T-helper 1 cell treated with Interleukin-12 subunit alpha and Interleukin-12 subunit beta and Interleukin-4 antibody, amounts not matched to agents 30 μg/mL and 1 μg/mL, for 36 hours (primary cell): Measurements from ENCODE around the gene LST1.
"Not testable (repeated sequence)": the region's sequence is repeated elsewhere in the genome, so short reads cannot be mapped to it uniquely, and the experiment has no call there.

ENCODE experiments used
- H3K27ac Mint-ChIP-seq: one replicate; pipeline ENCODE4 v1.8.0; 2021; ENCODE audit warnings: mild to moderate bottlenecking, mixed read lengths
- H3K27me3 Mint-ChIP-seq: one replicate; pipeline ENCODE4 v1.8.0; 2021; ENCODE audit warnings: low read depth, mixed read lengths
- H3K36me3 Mint-ChIP-seq: one replicate; pipeline ENCODE4 v1.8.0; 2021; ENCODE audit warnings: low read depth, mixed read lengths
- H3K4me1 Mint-ChIP-seq: one replicate; pipeline ENCODE4 v1.8.0; 2021; ENCODE audit warnings: low read depth, mixed read lengths
- H3K4me3 Mint-ChIP-seq: one replicate; pipeline ENCODE4 v1.8.0; 2021; ENCODE audit warnings: mild to moderate bottlenecking, moderate library complexity, mixed read lengths
- H3K9me3 Mint-ChIP-seq: one replicate; pipeline ENCODE4 v1.8.0; 2021; ENCODE audit warnings: mixed read lengths

Gene LST1

GRCh38 chr6:31585491-31585890 is 586 bp upstream of the LST1 start:
- Mint-ChIP-seq H3K27me3 (no peaks in the 10 kb centered on the region), H3K4me3 (peak overlapping the region; percentile 97), H3K4me1 (peaks cover 41% of the 10 kb centered on the region), H3K27ac (peak overlapping the region; percentile 95), H3K36me3 (peaks cover 38% of the 10 kb centered on the region), H3K9me3 (no peaks in the 10 kb centered on the region)

- Mint-ChIP-seq H3K27me3 (no peaks in the 10 kb centered on the region), H3K4me3 (peak overlapping the region; percentile 97), H3K4me1 (peaks cover 41% of the 10 kb centered on the region), H3K27ac (peak overlapping the region; percentile 95), H3K9me3 (no peaks in the 10 kb centered on the region), H3K36me3 (peaks cover 29% of the 10 kb centered on the region)
Measured at GRCh38 chr6:31586599-31587281, 663 bp downstream of the LST1 start.

GRCh38 chr6:31587791-31588777 is 2.0 kb downstream of the LST1 start:
- Mint-ChIP-seq H3K4me1 (peaks cover 37% of the 10 kb centered on the region), H3K36me3 (peaks cover 18% of the 10 kb centered on the region), H3K27ac (peak overlapping the region; percentile 97), H3K9me3 (no peaks in the 10 kb centered on the region), H3K27me3 (no peaks in the 10 kb centered on the region), H3K4me3 (peak overlapping the region; percentile 97)

- Mint-ChIP-seq H3K27me3 (no peaks in the 10 kb centered on the region), H3K9me3 (no peaks in the 10 kb centered on the region), H3K4me3 (peak overlapping the region; percentile 63), H3K4me1 (peaks cover 41% of the 10 kb centered on the region), H3K27ac (peak overlapping the region; percentile 13), H3K36me3 (peaks cover 18% of the 10 kb centered on the region)
Measured at GRCh38 chr6:31588871-31589650, 3.0 kb downstream of the LST1 start.

GRCh38 chr6:31590691-31591090 is 4.6 kb downstream of the LST1 start:
- H3K9me3 Mint-ChIP-seq, H3K4me3 Mint-ChIP-seq, H3K27me3 Mint-ChIP-seq, H3K27ac Mint-ChIP-seq: not testable (repeated sequence)
- H3K4me1 Mint-ChIP-seq, result peaks cover 44% of the 10 kb centered on the region
- H3K36me3 Mint-ChIP-seq, result peaks cover 18% of the 10 kb centered on the region

GRCh38 chr6:31592396-31592771 is 6.3 kb downstream of the LST1 start:
- peak overlapping the region; percentile 67 for H3K4me3 Mint-ChIP-seq
- peak overlapping the region; percentile 87 for H3K27ac Mint-ChIP-seq
- peaks cover 38% of the 10 kb centered on the region for H3K4me1 Mint-ChIP-seq
- no peaks in the 10 kb centered on the region for H3K9me3 Mint-ChIP-seq
- H3K27me3 Mint-ChIP-seq, result no peaks in the 10 kb centered on the region
- peaks cover 13% of the 10 kb centered on the region for H3K36me3 Mint-ChIP-seq

GRCh38 chr6:31597006-31597405 is 10.9 kb downstream of the LST1 start:
- peak overlapping the region; percentile 3 for H3K4me3 Mint-ChIP-seq
- no peak overlapping the region for H3K27ac Mint-ChIP-seq
- peaks cover 38% of the 10 kb centered on the region for H3K4me1 Mint-ChIP-seq

GRCh38 chr6:31607317-31607716 is 21.2 kb downstream of the LST1 start:
- Mint-ChIP-seq H3K27ac (no peak overlapping the region), H3K4me3 (no peak overlapping the region), H3K4me1 (no peaks in the 10 kb centered on the region), H3K27me3 (peaks cover 3% of the 10 kb centered on the region), H3K9me3 (no peaks in the 10 kb centered on the region), H3K36me3 (no peaks in the 10 kb centered on the region)

More at GRCh38 chr6:31597006-31597405, 10.9 kb downstream of the LST1 start:
- Mint-ChIP-seq H3K9me3 (no peaks in the 10 kb centered on the region), H3K27me3 (no peaks in the 10 kb centered on the region), H3K36me3 (no peaks in the 10 kb centered on the region)

GRCh38 chr6:31609519-31610406 is 23.7 kb downstream of the LST1 start:
- Mint-ChIP-seq H3K9me3 (no peaks in the 10 kb centered on the region), H3K36me3 (no peaks in the 10 kb centered on the region), H3K27me3 (no peaks in the 10 kb centered on the region), H3K27ac (no peak overlapping the region), H3K4me1 (peaks cover 9% of the 10 kb centered on the region), H3K4me3 (no peak overlapping the region)

- Mint-ChIP-seq H3K4me1 (peaks cover 20% of the 10 kb centered on the region), H3K36me3 (no peaks in the 10 kb centered on the region), H3K27me3 (no peaks in the 10 kb centered on the region), H3K4me3 (no peak overlapping the region), H3K9me3 (no peaks in the 10 kb centered on the region), H3K27ac (no peak overlapping the region)
Measured at GRCh38 chr6:31610968-31611367, 24.9 kb downstream of the LST1 start.

- H3K36me3 Mint-ChIP-seq, result peaks cover 6% of the 10 kb centered on the region
- no peak overlapping the region for H3K4me3 Mint-ChIP-seq
- H3K27ac Mint-ChIP-seq, result no peak overlapping the region
- peaks cover 32% of the 10 kb centered on the region for H3K4me1 Mint-ChIP-seq
- H3K27me3 Mint-ChIP-seq, result no peaks in the 10 kb centered on the region
- no peaks in the 10 kb centered on the region for H3K9me3 Mint-ChIP-seq
Measured at GRCh38 chr6:31614075-31614619, 28.1 kb downstream of the LST1 start.

GRCh38 chr6:31614684-31615578 is 28.9 kb downstream of the LST1 start, which contains the start of gene AIF1:
Gene AIF1 (plus strand): TSS chr6:31615234. CDS start chr6:31615330, 96 bp downstream.
- Mint-ChIP-seq H3K27ac (peak within 1 kb of the TSS; percentile 85), H3K9me3 (no peaks in the 10 kb centered on the region), H3K36me3 (peaks cover 7% of the 10 kb centered on the region), H3K4me1 (peaks cover 33% of the 10 kb centered on the region), H3K27me3 (no peaks in the 10 kb centered on the region), H3K4me3 (peak within 1 kb of the TSS; percentile 78)
